GM19438 (cell line): Measurements from ENCODE around the gene HORMAD1.
"Not testable (repeated sequence)": the region's sequence is repeated elsewhere in the genome, so short reads cannot be mapped to it uniquely, and the experiment has no call there.

Experiments
- ATAC-seq: cut with Tn5 transposase; IDR thresholded peaks from one replicate; pipeline ENCODE4 v1.9.1; 2021; ENCODE audit warnings: low read depth; ENCODE audit not compliant: unreplicated experiment

Gene HORMAD1

DNA sequence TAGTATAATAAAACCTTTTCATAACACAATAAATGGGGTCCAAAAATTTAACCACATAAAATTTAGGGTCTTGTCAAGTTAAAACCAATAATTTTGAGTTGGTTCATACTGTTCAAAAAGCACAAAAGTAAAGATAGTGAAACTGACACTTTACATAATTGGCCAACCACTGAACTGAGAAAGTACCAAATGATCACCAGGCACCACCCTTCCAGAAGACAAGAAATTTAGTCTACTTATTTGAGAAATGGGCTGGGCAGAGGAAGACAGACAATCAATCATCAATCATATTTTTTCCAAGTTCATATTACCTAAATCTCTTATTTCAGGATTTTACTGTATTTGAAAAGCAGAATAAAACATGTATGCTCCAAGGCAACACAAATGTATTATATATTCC is 17.3 kb downstream of the HORMAD1 start:
- no peak for ATAC-seq

GRCh38 chr1:150696995-150697927 is 23.4 kb downstream of the HORMAD1 start, which contains the start of gene GOLPH3L:
Gene GOLPH3L, minus strand, starts transcription at chr1:150697154. Its CDS starts 2,316 bp downstream, at chr1:150694838.
- peak; percentile 98 for ATAC-seq

DNA sequence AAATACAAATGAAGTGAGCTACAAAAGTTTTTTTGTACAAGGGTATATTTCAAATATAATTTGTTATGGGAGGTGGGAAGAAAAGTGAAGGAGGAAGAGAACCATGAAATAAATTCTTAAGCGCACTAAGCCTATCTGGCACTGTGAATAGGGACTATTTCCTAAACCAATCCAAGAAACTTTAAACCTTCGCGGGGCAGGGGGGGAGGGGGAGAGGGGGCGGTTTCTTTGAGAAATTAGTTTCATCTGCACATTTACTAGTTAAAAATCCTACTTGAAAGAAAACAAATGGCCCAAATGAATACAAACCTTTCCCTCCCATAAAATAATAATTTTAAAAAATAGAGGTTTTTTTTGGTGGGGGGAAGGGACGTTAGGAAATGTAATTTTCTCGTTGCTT is 24.1 kb downstream of the HORMAD1 start:
- no peak for ATAC-seq

DNA sequence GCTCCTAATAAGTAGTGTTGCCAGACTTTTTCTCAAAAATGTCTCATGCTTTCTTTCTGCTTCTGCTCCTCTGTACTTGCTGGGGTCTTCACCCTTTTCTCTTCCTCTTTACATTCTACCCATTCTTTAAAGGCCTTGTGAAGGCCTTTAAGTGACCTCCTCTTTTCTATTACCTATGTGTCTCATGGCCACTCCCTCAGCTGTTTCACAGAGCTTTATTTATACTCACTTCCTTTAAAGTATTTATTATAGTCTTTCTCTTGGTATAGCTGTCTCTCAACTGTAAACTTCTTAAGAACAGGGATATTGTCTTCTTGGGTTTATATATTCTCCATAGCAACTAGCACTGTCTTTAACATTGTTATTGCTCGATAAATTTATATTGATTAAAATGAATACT is 24.5 kb downstream of the HORMAD1 start:
- ATAC-seq, result no peak

- no peak for ATAC-seq
These were observed 25.1 kb downstream of the HORMAD1 start for GRCh38 chr1:150695561-150695960.

DNA sequence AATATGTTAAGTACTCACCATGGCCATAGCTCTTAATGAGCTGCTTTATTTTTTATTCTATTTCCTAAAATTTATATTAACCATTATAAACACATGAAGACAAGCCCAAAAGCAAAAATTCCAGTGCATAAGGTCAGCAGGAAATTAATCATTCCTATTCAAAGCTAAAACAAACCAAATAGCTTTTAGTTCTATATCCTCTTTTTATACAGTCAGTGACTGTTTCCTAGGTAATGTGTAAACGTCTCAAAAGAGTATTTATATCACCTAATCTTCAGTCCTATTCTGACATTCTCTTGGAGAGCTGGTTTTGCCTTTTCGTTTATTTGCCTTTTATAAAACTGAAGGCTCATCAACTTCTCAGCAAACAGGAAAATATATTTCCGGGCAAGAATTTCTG is 28.0 kb downstream of the HORMAD1 start:
- ATAC-seq, result no peak

DNA sequence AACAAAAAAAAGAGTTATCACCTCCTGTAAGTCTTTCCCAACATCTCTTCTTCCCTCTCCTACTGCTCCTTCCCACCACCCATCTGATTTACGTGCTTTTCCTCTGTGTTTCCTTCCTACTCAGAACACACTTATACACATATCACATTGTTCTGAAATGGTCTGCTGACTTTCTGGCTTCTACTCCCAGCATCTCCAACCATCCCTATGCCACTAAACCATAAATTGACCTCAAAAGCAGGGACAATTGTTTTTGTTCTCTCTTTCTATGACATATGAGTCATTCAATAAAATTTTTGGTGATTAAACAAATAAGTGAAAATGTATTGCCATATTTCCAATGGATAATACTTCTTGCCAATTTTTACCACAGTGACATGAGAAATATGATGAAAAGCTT is 31.9 kb downstream of the HORMAD1 start:
- ATAC-seq, result no peak

DNA sequence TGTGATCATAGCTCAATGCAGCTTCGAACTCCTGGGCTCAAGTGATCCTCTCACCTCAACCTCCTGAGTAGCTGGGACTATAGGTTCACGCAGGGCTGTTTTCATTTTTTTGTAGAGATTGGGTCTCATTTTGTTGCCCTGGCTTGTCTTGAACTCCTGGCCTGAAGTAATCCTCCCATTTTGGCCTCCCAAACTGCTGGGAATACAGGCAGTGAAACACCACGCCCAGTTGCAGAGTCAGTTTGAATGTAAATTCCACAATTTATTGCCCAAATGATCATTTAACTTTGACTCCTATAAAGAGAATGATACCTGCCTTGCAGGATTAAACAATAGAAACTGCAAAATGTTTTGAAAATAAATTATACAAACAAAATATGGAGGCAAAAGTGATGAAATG is 34.4 kb downstream of the HORMAD1 start:
- no peak for ATAC-seq

DNA sequence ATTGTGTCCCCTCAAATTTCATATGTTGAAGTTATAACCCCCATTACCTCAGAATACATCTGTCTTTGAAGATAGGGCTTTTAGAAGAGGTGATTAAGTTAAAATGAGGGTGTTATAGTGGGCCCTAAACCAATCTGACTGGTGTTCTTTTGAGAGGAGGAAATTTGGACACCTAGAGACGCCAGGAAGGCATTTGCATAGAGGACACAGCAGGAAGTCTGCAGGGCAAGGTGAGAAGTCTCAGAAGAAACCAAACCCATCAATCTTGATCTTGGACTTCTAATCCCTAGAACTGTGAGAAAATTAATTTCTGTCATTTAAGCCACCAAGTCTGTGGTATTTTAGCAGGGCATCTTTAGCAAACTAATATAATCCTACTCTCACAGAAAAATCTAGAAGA is 36.8 kb downstream of the HORMAD1 start:
- no peak for ATAC-seq

DNA sequence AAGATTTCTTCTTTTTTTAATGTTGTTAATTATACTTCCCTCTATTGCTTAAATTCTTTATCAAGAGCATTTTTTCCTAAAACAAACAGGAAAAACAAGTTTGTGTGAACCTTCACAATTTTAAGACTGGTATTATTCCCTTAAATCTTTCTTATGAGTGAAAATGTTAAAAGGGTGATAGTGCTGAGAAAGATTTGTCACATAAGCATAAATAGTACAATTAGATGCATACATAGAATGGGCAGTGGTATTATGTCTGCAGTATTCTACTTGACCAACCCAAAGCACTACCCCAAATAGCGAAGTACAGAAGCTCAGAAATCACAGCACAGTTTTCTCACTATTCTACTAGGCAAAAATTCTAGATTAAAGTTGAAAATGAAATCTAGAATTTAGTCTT is 41.7 kb downstream of the HORMAD1 start:
- no peak for ATAC-seq

- no peak for ATAC-seq
These were observed 45.8 kb downstream of the HORMAD1 start for GRCh38 chr1:150674881-150675280.

DNA sequence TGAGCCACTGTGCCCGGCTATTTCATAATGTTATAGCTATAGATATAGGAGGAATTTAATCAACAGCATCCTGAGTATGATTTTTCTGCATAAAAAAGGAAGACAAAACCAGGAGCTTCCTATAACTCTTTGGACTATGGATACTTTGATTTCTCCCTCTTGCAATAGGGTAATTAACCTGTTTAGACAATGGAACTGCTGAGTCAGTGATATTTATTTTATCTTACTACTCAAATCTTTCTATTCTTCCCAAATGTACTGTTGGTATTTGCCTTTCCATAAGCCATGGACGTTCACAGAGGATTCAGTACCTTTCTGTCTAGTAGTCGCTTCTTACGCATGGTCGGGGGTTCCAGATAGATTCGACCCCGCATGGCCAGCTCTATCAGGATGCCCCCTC is 57.4 kb downstream of the HORMAD1 start:
- ATAC-seq, result no peak

DNA sequence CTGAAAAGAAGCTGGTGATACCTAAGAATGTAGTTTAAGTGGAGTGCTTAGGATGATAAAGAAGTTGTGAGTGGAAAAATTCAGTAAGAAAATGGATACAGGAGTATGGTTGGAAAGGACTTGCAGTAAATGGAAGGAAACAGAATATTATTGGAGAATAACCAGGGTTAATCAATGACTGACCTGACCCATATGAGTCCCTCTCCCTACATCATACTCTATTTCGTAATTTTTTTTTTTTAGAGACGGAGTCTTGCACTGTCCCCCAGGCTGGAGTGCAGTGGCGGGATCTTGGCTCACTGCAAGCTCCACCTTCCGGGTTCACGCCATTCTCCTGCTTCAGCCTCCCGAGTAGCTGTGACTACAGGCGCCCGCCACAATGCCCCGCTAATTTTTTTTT is 57.9 kb downstream of the HORMAD1 start:
- no peak for ATAC-seq

DNA sequence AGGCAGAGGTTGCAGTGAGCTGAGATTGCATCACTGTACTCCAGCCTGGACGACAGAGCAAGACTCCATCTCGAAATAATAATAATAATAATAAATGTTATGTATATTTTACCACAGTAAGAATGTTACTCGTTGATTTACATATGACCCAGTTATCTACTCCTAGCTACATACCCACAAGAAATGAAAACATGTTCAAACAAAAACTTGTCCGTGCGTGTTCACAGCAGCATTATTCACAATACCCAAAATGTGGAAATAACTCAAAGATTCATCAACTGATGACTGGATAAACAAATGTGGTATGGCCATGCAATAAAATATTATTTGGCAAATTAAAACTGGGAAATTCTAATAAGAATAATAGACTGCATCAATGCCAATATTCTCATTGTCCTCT is 59.5 kb downstream of the HORMAD1 start:
- ATAC-seq, result no peak

DNA sequence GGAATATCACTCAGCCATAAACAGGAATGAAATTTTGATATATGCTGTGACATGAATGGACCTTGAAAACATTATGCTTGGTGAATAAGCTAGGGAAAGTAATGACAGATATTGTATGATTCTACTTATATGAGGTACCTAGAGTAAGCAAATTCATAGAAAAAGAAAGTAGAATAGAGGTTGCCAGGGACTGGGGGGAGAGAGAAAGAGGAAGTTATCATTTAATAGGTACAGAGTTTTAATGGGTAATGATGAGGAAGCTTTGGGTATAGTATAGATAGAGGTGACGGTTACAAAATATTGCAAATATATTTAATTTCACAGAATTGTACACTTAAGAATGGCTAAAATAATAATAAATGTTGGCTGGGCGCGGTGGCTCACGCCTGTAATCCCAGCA is 60.1 kb downstream of the HORMAD1 start:
- ATAC-seq, result no peak

DNA sequence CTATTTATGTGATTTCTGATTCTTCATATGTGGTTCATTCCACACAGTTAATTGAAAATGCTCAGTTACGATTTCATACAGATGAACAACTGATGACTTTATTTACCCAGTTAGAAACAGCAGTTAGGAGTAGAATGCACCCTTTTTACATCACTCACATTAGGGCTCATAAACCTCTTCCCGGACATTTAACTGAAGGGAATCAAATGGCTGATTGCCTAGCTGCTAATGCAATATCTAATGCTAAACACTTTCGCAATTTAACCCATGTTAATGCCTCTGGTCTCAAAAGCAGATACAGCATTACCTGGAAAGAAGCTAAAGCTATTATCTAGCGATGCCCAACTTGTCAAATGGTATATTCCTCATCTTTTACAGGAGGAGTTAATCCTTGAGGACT is 63.6 kb downstream of the HORMAD1 start:
- not testable (repeated sequence) for ATAC-seq

GRCh38 chr1:150654635-150655034 is 66.1 kb downstream of the HORMAD1 start:
- not testable (repeated sequence) for ATAC-seq

- no peak for ATAC-seq
These were observed 70.5 kb downstream of the HORMAD1 start for GRCh38 chr1:150650193-150650592.

DNA sequence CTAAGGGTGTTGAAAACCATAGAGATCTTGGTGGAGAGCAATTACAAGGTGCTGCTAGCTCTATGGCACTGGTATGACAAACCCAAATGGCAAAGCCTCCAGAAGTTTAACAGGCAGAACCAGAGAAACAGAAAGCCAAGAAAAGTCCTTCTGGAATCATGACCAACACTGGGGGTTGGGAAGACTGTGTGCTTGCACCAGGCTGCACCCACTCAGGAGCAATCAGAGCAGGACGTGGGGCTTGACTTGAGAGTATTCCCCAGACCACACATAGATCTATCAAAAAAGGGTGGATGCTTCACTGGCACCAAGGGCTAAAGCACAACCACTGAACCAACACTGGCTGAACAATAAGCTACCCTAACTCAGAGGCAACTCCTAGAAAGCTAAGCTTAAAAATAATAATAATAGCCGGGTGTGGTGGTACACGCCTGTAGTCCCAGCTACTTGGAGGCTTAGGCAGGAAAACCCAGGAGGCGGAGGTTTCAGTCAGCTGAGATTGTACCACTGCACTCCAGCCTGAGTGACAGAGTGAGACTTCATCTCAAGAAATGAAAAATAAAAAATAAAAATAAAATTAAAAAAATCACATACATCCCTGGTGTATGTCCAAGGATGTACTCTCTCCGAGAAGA is 71.1 kb downstream of the HORMAD1 start:
- no peak for ATAC-seq
